IMR-90 (cell line): ENCODE results near the gene BCL2L12. TPM values are rescaled to one million over a fixed set of nuclear protein-coding genes. Genes with fewer than 3 reads are reported as not detected.

Source experiments
- ATAC-seq: fragments of 200-7000 bp; cut with Tn5 transposase; 2 replicates; pipeline ENCODE4 v1.9.1; 2020; ENCODE audit warnings: low read depth, mild to moderate bottlenecking, moderate library complexity
- BruUV-seq: library from RNA; stranded (reverse); fragments of 400-500 nt; replicated peaks from 2 replicates; lab custom pipeline; 2021; lab: Mats Ljungman, UMichigan
- CTCF ChIA-PET: fragments of 300-600 bp; formaldehyde crosslinking; extraction: SDS; loops from one replicate; lab custom pipeline; 2021; ENCODE audit warnings: antibody characterized with exemption; lab: Yijun Ruan, JAX
- POLR2A ChIA-PET: fragments of 300-600 bp; sonication (Branson Sonifier 250); formaldehyde crosslinking; loops from one replicate; lab custom pipeline; 2022; ENCODE audit warnings: antibody characterized with exemption; ENCODE audit not compliant: unreplicated experiment; lab: Charles Lee
- DNase-seq: peaks from one replicate; pipeline ENCODE4 v3.0.0; 2013
- H2AFZ ChIP-seq: replicated peaks from 2 replicates; pipeline ENCODE3; 2013; ENCODE audit warnings: low read length, mild to moderate bottlenecking; ENCODE audit not compliant: poor library complexity
- H2AK5ac ChIP-seq: 2 replicates; pipeline ENCODE4 v1.6.1; 2013; ENCODE audit warnings: low read depth, low read length, inconsistent platforms
- H2AK9ac ChIP-seq: replicated peaks from 2 replicates; pipeline ENCODE3; 2013; ENCODE audit warnings: mild to moderate bottlenecking, low read depth, low read length, moderate library complexity; ENCODE audit not compliant: poor library complexity
- H2BK120ac ChIP-seq: 2 replicates; pipeline ENCODE4 v1.6.1; 2013; ENCODE audit warnings: low read depth, low read length, inconsistent platforms
- H2BK15ac ChIP-seq: 3 replicates; pipeline ENCODE4 v1.6.1; 2013; ENCODE audit warnings: low read depth, low read length, inconsistent platforms
- H2BK20ac ChIP-seq: 2 replicates; pipeline ENCODE4 v1.6.1; 2013; ENCODE audit warnings: low read depth, mild to moderate bottlenecking, inconsistent platforms, low read length, moderate library complexity
- H2BK5ac ChIP-seq: 2 replicates; pipeline ENCODE4 v1.6.1; 2013; ENCODE audit warnings: mild to moderate bottlenecking, low read depth, low read length, inconsistent platforms; ENCODE audit not compliant: poor library complexity, severe bottlenecking
- H3K14ac ChIP-seq: replicated peaks from 2 replicates; pipeline ENCODE4 v1.6.1; 2013; ENCODE audit warnings: low read depth, low read length, inconsistent platforms
- H3K18ac ChIP-seq: 2 replicates; pipeline ENCODE4 v1.6.1; 2013; ENCODE audit warnings: low read depth, low read length, control low read depth
- H3K23ac ChIP-seq: 2 replicates; pipeline ENCODE4 v1.6.1; 2013; ENCODE audit warnings: low read depth, low read length, inconsistent platforms
- H3K27ac ChIP-seq: 2 replicates; pipeline ENCODE4 v1.5.1; 2013; ENCODE audit warnings: mild to moderate bottlenecking, control low read depth, low read length; ENCODE audit not compliant: insufficient read depth
- H3K27me3 ChIP-seq: 2 replicates; pipeline ENCODE4 v1.6.1; 2013; ENCODE audit warnings: low read length; ENCODE audit not compliant: control insufficient read depth, insufficient read depth
- H3K36me3 ChIP-seq: 2 replicates; pipeline ENCODE4 v1.6.1; 2013; ENCODE audit warnings: low read length, mixed read lengths; ENCODE audit not compliant: control insufficient read depth, insufficient read depth
- H3K4ac ChIP-seq: 2 replicates; pipeline ENCODE4 v1.6.1; 2013; ENCODE audit warnings: low read depth, low read length, inconsistent platforms
- H3K4me1 ChIP-seq: 2 replicates; pipeline ENCODE4 v1.6.1; 2013; ENCODE audit warnings: low read length, mixed read lengths; ENCODE audit not compliant: control insufficient read depth, insufficient read depth
- H3K4me2 ChIP-seq: 2 replicates; pipeline ENCODE4 v1.6.1; 2013; ENCODE audit warnings: low read depth, mild to moderate bottlenecking, control low read depth, low read length, moderate library complexity
- H3K4me3 ChIP-seq: 2 replicates; pipeline ENCODE4 v1.5.1; 2013; ENCODE audit warnings: low read depth, mild to moderate bottlenecking, control low read depth, low read length, moderate library complexity; ENCODE audit not compliant: insufficient read depth
- H3K56ac ChIP-seq: 2 replicates; pipeline ENCODE4 v1.6.1; 2013; ENCODE audit warnings: low read length, inconsistent platforms; ENCODE audit not compliant: insufficient read depth; ENCODE audit errors: extremely low read depth
- H3K79me1 ChIP-seq, 2 experiments: 2 replicates each; pipeline ENCODE4 v1.6.1; 2013; ENCODE audit warnings: low read length in 2 of 2, inconsistent platforms in 1 of 2, low read depth in 1 of 2
- H3K9ac ChIP-seq: 2 replicates; pipeline ENCODE4 v1.6.1; 2013; ENCODE audit warnings: low read depth, low read length, control low read depth
- H3K9me1 ChIP-seq: 2 replicates; pipeline ENCODE4 v1.6.1; 2013; ENCODE audit warnings: low read length, inconsistent platforms; ENCODE audit not compliant: insufficient read depth
- H3K9me3 ChIP-seq: 2 replicates; pipeline ENCODE4 v1.6.1; 2013; ENCODE audit warnings: low read length; ENCODE audit not compliant: control insufficient read depth, insufficient read depth
- H4K20me1 ChIP-seq: 2 replicates; pipeline ENCODE4 v1.6.1; 2013; ENCODE audit warnings: low read length, inconsistent platforms; ENCODE audit not compliant: insufficient read depth
- H4K5ac ChIP-seq: 2 replicates; pipeline ENCODE4 v1.6.1; 2013; ENCODE audit warnings: mild to moderate bottlenecking, low read depth, low read length, control low read depth
- H4K8ac ChIP-seq, 2 experiments: 2 replicates each; pipeline ENCODE4 v1.6.1; 2013; ENCODE audit warnings: low read depth in 2 of 2, low read length in 2 of 2, control low read depth in 1 of 2, inconsistent platforms in 1 of 2
- H4K91ac ChIP-seq: 2 replicates; pipeline ENCODE4 v1.6.1; 2013; ENCODE audit warnings: low read depth, low read length, inconsistent platforms; ENCODE audit not compliant: insufficient read depth
- BHLHE40 ChIP-seq: fragments of 150-350 bp; IDR thresholded peaks from 2 replicates; pipeline ENCODE4 v1.6.1; 2016; ENCODE audit warnings: mild to moderate bottlenecking, low read depth, low read length
- CEBPB ChIP-seq: IDR thresholded peaks from 2 replicates; pipeline ENCODE4 v1.6.1; 2012; ENCODE audit warnings: low read depth, low read length, improper control_type of control experiment
- CHD1 ChIP-seq: IDR thresholded peaks from 2 replicates; pipeline ENCODE4 v1.6.1; 2012; ENCODE audit warnings: low read depth, low read length, improper control_type of control experiment
- CTCF ChIP-seq: conservative IDR thresholded peaks from 2 replicates; pipeline ENCODE4 v1.5.1; 2012; ENCODE audit warnings: mild to moderate bottlenecking, low read depth, low read length, improper control_type of control experiment
- ELK1 ChIP-seq: fragments of 150-350 bp; IDR thresholded peaks from 2 replicates; pipeline ENCODE4 v1.6.1; 2016; ENCODE audit warnings: low read depth, mild to moderate bottlenecking, low read length, moderate library complexity, borderline replicate concordance
- MAFK ChIP-seq: IDR thresholded peaks from 2 replicates; pipeline ENCODE4 v1.6.1; 2012; ENCODE audit warnings: low read depth, low read length, improper control_type of control experiment
- MAZ ChIP-seq: IDR thresholded peaks from 2 replicates; pipeline ENCODE4 v1.6.1; 2012; ENCODE audit warnings: low read depth, mild to moderate bottlenecking, low read length, improper control_type of control experiment, moderate library complexity, borderline replicate concordance
- MXI1 ChIP-seq: IDR thresholded peaks from 2 replicates; pipeline ENCODE4 v1.6.1; 2012; ENCODE audit warnings: low read depth, mild to moderate bottlenecking, low read length, moderate library complexity, borderline replicate concordance
- NFE2L2 ChIP-seq: fragments of 150-350 bp; IDR thresholded peaks from 2 replicates; pipeline ENCODE4 v1.6.1; 2016; ENCODE audit warnings: low read depth, mild to moderate bottlenecking, low read length
- POLR2A ChIP-seq: IDR thresholded peaks from 2 replicates; pipeline ENCODE4 v1.6.1; 2012; ENCODE audit warnings: mild to moderate bottlenecking, low read depth, low read length
- RAD21 ChIP-seq: IDR thresholded peaks from 2 replicates; pipeline ENCODE4 v1.6.1; 2012; ENCODE audit warnings: low read length, improper control_type of control experiment
- RCOR1 ChIP-seq: IDR thresholded peaks from 2 replicates; pipeline ENCODE4 v1.6.1; 2012; ENCODE audit warnings: mild to moderate bottlenecking, low read length, improper control_type of control experiment; ENCODE audit not compliant: insufficient replicate concordance
- USF2 ChIP-seq: fragments of 150-350 bp; IDR thresholded peaks from 2 replicates; pipeline ENCODE4 v1.6.1; 2017; ENCODE audit warnings: mild to moderate bottlenecking, antibody characterized with exemption, low read length, low read depth
- WGBS, 2 experiments: methylation state at CpG; one replicate each; pipeline versions ENCODE4 v1.1.5 to v1.1.7; 2013; ENCODE audit warnings: missing lambda C conversion rate in 2 of 2; ENCODE audit not compliant: insufficient read length in 1 of 2; ENCODE audit errors: extremely low coverage in 2 of 2; 5-methylcytosine and 5-hydroxymethylcytosine counted together
- dilution Hi-C: fragments of 300-500 bp; cut with HindIII; formaldehyde crosslinking; loops from one replicate; pipeline ENCODE4 v1.14.3; 2018; ENCODE audit warnings: low sequenced_read_pairs; ENCODE audit not compliant: unreplicated experiment
- in situ Hi-C: fragments of 300-500 bp; cut with MboI; formaldehyde crosslinking; loops from 3 replicates; pipeline ENCODE4 v1.14.3; 2019; ENCODE audit warnings: low sequenced_read_pairs, inconsistent platforms, mixed read lengths
- intact Hi-C: fragments of 100-400 bp; cut with micrococcal nuclease; formaldehyde crosslinking; loops from 2 replicates; pipeline ENCODE4 v1.10.0; 2022
- polyA plus RNA-seq, 3 experiments: library from polyadenylated mRNA; depleted of rRNA; stranded (reverse); fragments of >200 nt; gene quantifications; 2 replicates each; pipeline ENCODE4 v1.2.3, GENCODE V29; 2012; ENCODE audit warnings: low replicate concordance in 1 of 3
- total RNA-seq: library from RNA; depleted of rRNA; stranded (reverse); fragments of >200 nt; gene quantifications from 2 replicates; pipeline ENCODE4 v1.2.3, GENCODE V29; 2012

Gene BCL2L12
- total and polyA plus RNA-seq, 2 of the 4 experiments (the other 2 are of a cell fraction) = 3.9 to 32.6 TPM

- intact Hi-C loops = no loop called here
- BruUV-seq = no TSS peak
- Histone ChIP-seq H3K36me3 (peaks cover 78% of the 10 kb centered on the region), H3K27ac (no peak overlapping the region), H2AK9ac (no peak overlapping the region), H3K9me1 (no peaks in the 10 kb centered on the region), H4K8ac (no peak overlapping the region), H2BK5ac (no peak overlapping the region), H4K91ac (no peak overlapping the region), H3K79me1 (peaks cover 32 to 64% of the 10 kb centered on the region in 2 experiments), H3K27me3 (no peaks in the 10 kb centered on the region), H3K18ac (no peak overlapping the region), H3K4ac (no peak overlapping the region), H3K4me3 (no peak overlapping the region), H3K23ac (no peak overlapping the region), H3K4me1 (no peaks in the 10 kb centered on the region), H4K5ac (no peak overlapping the region), H3K14ac (no peak overlapping the region), H3K4me2 (no peak overlapping the region), H4K20me1 (peaks cover 35% of the 10 kb centered on the region), H2AK5ac (no peak overlapping the region), H3K9ac (no peak overlapping the region), H2BK120ac (no peak overlapping the region), H2BK20ac (no peak overlapping the region), H3K56ac (no peak overlapping the region), H2AFZ (no peak overlapping the region), H3K9me3 (no peaks in the 10 kb centered on the region), H2BK15ac (no peak overlapping the region)
- DNase-seq = no peak
- TF ChIP-seq RAD21 (no peak), CHD1 (no peak), POLR2A (no peak), NFE2L2 (no peak), ELK1 (no peak), BHLHE40 (no peak), USF2 (no peak), RCOR1 (no peak), CTCF (no peak), CEBPB (no peak), MAFK (no peak), MAZ (no peak), MXI1 (no peak)
- ChIA-PET POLR2A (no interaction called here), CTCF (no interaction called here)
- 97% methylated on average over 33 of the region's 72 CpGs; no CpG with 5 or more reads in 1 of the 2 experiments for WGBS, 2 experiments
- in situ Hi-C loops = no loop called here
- no peak for ATAC-seq
- dilution Hi-C loops = no loop called here
These were observed 14.5 kb upstream of the BCL2L12 start for GRCh38 chr19:49651029-49651819.
